Activated T-cell treated with anti-CD3 and anti-CD28 coated beads, Interleukin-2, amount 50 U/mL, for 4 hours (primary cell): ENCODE results near the gene PROP1. TPM values are rescaled to one million over a fixed set of nuclear protein-coding genes. Genes with fewer than 3 reads are reported as not detected.
"Not testable (repeated sequence)": the region's sequence is repeated elsewhere in the genome, so short reads cannot be mapped to it uniquely, and the experiment has no call there.

Source experiments
- ATAC-seq, 2 donors: fragments of 200-7000 bp; cut with Tn5 transposase; one replicate each; pipeline ENCODE4 v1.10.0; 2021
- DNase-seq: peaks from one replicate; pipeline ENCODE4 v3.0.0-alpha.2; 2020
- H3K27me3 Mint-ChIP-seq: one replicate; pipeline ENCODE4 v1.8.0; 2021; ENCODE audit warnings: low read depth, mixed read lengths
- H3K36me3 Mint-ChIP-seq: one replicate; pipeline ENCODE4 v1.8.0; 2022; ENCODE audit warnings: mixed read lengths; ENCODE audit not compliant: insufficient read depth
- H3K4me1 Mint-ChIP-seq: one replicate; pipeline ENCODE4 v1.8.0; 2021; ENCODE audit warnings: low read depth, mixed read lengths
- H3K4me3 Mint-ChIP-seq: one replicate; pipeline ENCODE4 v1.8.0; 2021; ENCODE audit warnings: mild to moderate bottlenecking, moderate library complexity, mixed read lengths
- H3K9me3 Mint-ChIP-seq: one replicate; pipeline ENCODE4 v1.8.0; 2021; ENCODE audit warnings: mixed read lengths
- total RNA-seq, 3 donors: library from RNA; stranded (reverse); gene quantifications; one replicate each; pipeline ENCODE4 v1.2.1, GENCODE V29; 2021

PROP1 gene
- total RNA-seq, 3 donors from 2014 or later = not detected

- peak overlapping the region; percentile 76 for H3K4me3 Mint-ChIP-seq
- not testable (repeated sequence) for H3K4me1 Mint-ChIP-seq, DNase-seq, H3K36me3 Mint-ChIP-seq, ATAC-seq, H3K27me3 Mint-ChIP-seq, H3K9me3 Mint-ChIP-seq
These were observed 50.9 kb downstream of the PROP1 start for GRCh38 chr5:177945145-177945544.

- H3K27me3 Mint-ChIP-seq, H3K9me3 Mint-ChIP-seq, H3K36me3 Mint-ChIP-seq, H3K4me1 Mint-ChIP-seq: not testable (repeated sequence)
- H3K4me3 Mint-ChIP-seq = peak overlapping the region; percentile 76
- ATAC-seq (peak; percentile 59 to 62), DNase-seq (peak; percentile 26)
These were observed 52.0 kb downstream of the PROP1 start for GRCh38 chr5:177943805-177944736.

DNA sequence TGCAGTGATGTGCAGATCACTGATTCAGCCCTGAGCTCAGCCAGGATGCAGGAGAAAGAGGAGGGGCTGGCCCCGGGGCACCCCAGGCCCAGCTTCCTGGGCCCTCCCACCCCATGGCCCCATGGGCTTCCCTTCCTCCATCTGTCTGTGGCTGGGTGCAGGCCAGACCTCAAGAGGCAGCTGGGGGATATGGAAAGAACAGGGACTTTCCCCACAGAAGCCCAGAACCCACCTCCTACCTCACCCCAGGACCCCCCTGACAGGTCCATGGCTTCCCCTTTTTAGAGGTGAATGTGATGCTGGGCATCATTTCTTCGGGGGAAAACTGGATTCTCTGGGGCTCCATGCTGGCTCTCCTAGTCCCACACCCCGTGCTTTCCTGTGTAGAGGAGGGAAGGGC, 53.1 kb downstream of the PROP1 start:
- not testable (repeated sequence) for H3K27me3 Mint-ChIP-seq, H3K36me3 Mint-ChIP-seq, H3K4me3 Mint-ChIP-seq, DNase-seq, ATAC-seq, H3K9me3 Mint-ChIP-seq
- peaks cover 15% of the 10 kb centered on the region for H3K4me1 Mint-ChIP-seq

Other genes starting within 250 kb of the PROP1 start
- gene FAM153A, start 213.3 kb downstream of the PROP1 start, total RNA-seq = 1 to 10 TPM; 2.9 to 7.0 (median 3.6) TPM
- 1 to 10 TPM; 6.4 to 7.8 (median 7.6) TPM for gene N4BP3, start 117.3 kb upstream of the PROP1 start, total RNA-seq
- 10 to 100 TPM; 34.6 to 41.2 (median 35.8) TPM for gene RMND5B, start 134.8 kb upstream of the PROP1 start, total RNA-seq
- gene NHP2, start 157.6 kb upstream of the PROP1 start, total RNA-seq = 100 to 1,000 TPM; 373 to 417 (median 409) TPM
- gene GMCL2, start 191.1 kb upstream of the PROP1 start, total RNA-seq = not detected
- 100 to 1,000 TPM; 646 to 699 (median 679) TPM for gene HNRNPAB, start 208.3 kb upstream of the PROP1 start, total RNA-seq
- 10 to 100 TPM; 46.7 to 53.2 (median 49.7) TPM for gene PHYKPL, start 236.6 kb upstream of the PROP1 start, total RNA-seq